Suprapubic skin (tissue), 4 donors: ENCODE results near the gene SYNE1.

ENCODE experiments used
- CTCF ChIP-seq, 2 donors: fragments of 200-600 bp in 1 of 2; fragments of 450-650 bp in 1 of 2; sonication (generic) in 1 of 2; IDR thresholded peaks; one replicate each; pipeline ENCODE4 v1.5.1; 2016 to 2019; ENCODE audit warnings: antibody characterized with exemption in 2 of 2, mild to moderate bottlenecking in 1 of 2, moderate library complexity in 1 of 2
- EP300 ChIP-seq: sonication (generic); formaldehyde crosslinking; IDR thresholded peaks from one replicate; pipeline ENCODE4 v1.6.1; 2017; ENCODE audit warnings: antibody characterized with exemption
- POLR2A ChIP-seq, 2 donors: fragments of 450-650 bp; IDR thresholded peaks; one replicate each; pipeline ENCODE4 v1.6.1; 2017; ENCODE audit warnings: antibody characterized with exemption in 2 of 2, mild to moderate bottlenecking in 2 of 2, moderate library complexity in 2 of 2
- POLR2AphosphoS5 ChIP-seq, 3 donors: sonication (generic); formaldehyde crosslinking; IDR thresholded peaks; one replicate each; pipeline ENCODE4 v1.6.1; 2017; ENCODE audit warnings: antibody characterized with exemption in 3 of 3

- TF ChIP-seq POLR2A (IDR thresholded peaks at IDR 0.05) (no peak), POLR2AphosphoS5 (IDR thresholded peaks at IDR 0.05) (no peak), CTCF (IDR thresholded peaks at IDR 0.05) (no peak), EP300 (no peak)
These were observed 476.8 kb downstream of the SYNE1 start for GRCh38 chr6:152160346-152160745.
